ENCODE measurements around the gene ART1.

Gene ART1

DNA sequence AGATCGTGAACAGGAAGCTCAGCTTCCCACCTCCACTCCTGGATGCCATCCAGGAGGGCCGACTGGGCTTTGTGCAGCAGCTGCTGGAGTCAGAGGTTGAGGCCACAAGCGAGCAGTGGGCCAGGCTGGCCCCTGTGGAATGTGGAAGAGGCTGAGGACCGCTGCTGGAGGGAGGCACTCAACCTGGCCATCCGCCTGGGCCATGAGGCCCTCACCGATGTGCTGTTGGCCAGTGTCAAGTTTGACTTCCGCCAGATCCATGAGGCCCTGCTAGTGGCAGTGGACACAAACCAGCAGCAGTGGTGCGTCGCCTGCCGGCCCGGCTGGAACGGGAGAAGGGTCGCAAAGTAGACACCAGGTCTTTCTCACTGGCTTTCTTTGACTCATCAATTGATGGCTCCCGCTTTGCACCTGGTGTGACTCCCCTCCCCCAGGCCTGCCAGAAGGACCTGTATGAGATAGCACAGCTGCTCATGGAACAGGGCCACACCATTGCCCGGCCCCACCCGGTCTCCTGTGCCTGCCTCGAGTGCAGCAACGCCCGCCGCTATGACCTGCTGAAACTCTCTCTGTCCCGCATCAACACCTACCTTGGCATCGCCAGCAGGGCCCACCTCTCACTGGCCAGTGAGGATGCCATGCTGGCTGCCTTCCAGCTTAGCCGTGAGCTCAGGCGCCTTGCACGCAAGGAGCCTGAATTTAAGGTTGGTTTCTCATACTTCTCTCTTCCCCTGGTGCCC is 28.0 kb upstream of the ART1 start:
- in situ Hi-C loops (cut with HindIII; ENCODE audit: low pct_unique_long_range_greater_than_20kb, low sequenced_read_pairs), result no loop called here
- no peak for DNase-seq (ENCODE audit: low read depth in 1 of 2, low spot score in 1 of 2)
- no peak for TF ChIP-seq JUND (IDR thresholded peaks at IDR 0.05; ENCODE audit: low read depth)

DNA sequence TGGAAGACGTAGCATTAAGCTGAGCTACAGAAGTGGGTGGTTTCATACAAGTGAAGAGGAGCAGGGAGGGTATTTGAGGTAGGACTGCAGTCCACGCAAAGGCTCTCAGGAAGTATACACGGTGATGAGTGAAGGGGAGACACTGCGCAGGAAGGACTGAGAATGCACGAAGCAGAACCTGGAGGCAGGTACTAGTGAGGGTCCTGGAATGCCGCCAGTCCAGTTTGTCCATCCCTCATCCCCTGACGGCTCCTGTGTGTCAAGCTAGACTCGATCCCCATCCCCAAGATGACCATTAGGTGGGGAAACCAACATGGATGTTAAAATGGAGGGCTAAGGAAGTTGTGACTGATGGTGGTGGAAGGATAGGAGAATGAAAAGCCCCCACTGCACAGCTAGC is 26.9 kb upstream of the ART1 start:
- no peak for DNase-seq (ENCODE audit: low read depth in 1 of 2, low spot score in 1 of 2)
- in situ Hi-C loops (cut with HindIII; ENCODE audit: low pct_unique_long_range_greater_than_20kb, low sequenced_read_pairs), result no loop called here

DNA sequence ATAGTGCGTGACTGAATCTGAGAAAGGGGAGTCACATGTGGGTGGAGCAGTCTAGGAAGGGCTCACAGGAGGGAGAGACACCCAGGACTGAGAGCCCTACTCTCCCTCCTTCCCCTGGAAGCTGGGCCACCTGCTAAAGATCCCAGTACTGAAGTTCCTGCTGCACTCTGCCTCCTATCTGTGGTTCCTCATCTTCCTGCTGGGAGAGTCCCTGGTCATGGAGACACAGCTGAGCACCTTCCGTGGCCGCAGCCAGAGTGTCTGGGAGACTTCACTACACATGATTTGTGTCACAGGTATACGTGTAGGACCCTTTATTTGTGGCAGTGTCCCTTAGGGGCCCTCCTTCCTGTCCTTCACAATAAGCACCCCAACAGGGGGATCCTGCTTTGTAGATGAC is 22.4 kb upstream of the ART1 start:
- TF ChIP-seq JUND (IDR thresholded peaks at IDR 0.05; ENCODE audit: low read depth), result no peak
- in situ Hi-C loops (cut with HindIII; ENCODE audit: low pct_unique_long_range_greater_than_20kb, low sequenced_read_pairs), result no loop called here
- no peak for DNase-seq (ENCODE audit: low read depth in 1 of 2, low spot score in 1 of 2)

More for the DNA sequence above, 26.9 kb upstream of the ART1 start:
- no peak for TF ChIP-seq JUND (IDR thresholded peaks at IDR 0.05; ENCODE audit: low read depth)

DNA sequence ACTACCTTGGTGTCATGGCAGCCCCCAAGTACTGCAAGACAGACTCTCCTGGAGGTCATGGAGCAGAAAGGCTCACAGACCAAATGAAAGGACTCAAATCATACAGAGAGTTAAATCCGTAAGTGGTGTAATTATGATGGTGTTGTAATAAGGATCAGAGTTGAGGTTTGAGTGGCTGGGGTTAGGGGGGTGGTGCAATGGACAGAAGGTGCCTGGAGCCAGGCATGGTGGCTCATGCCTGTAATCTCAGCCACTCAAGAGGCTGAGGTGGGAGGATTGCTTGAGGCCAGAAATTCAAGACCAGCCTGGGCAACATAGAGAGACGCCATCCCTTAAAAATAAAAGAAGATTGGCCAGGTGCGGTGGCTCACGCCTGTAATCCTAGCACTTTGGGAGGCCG is 21.8 kb upstream of the ART1 start:
- no peak for TF ChIP-seq JUND (IDR thresholded peaks at IDR 0.05; ENCODE audit: low read depth)
- DNase-seq (ENCODE audit: low read depth in 1 of 2, low spot score in 1 of 2), result no peak
- in situ Hi-C loops (cut with HindIII; ENCODE audit: low pct_unique_long_range_greater_than_20kb, low sequenced_read_pairs), result no loop called here

DNA sequence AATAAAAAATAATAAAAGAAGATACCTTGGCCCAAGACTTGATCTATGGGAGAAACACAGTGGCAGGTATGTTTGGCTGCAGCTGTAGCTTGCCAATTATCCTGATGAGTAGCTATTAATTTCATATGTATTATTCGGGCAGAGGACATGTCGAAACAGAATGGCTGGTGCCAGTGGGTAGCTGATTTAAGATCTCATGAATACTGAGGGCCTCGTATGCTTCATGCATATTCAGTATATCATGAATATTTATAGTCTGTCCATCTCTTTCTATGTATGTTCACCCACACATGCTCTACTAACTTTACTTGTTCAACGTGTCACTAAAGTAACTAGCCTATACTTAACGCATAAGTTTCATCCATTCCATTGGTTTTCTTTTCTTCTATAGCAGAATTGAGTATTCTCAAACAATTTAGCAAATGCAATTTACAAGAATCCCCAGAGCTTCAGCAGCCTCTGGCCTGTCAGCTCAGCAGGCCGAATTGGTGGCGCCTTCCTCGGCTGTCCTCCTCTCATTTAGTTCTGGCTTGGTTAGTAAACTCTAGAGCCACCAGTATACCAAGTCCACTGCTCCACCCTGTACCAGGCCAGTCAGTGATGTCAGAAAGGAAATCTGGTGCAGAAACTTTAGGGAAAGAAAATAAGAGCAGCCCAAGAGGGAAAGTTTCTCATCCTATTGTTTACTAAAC is 21.0 kb upstream of the ART1 start:
- no peak for DNase-seq (ENCODE audit: low read depth in 1 of 2, low spot score in 1 of 2)
- in situ Hi-C loops (cut with HindIII; ENCODE audit: low pct_unique_long_range_greater_than_20kb, low sequenced_read_pairs), result no loop called here
- no peak for TF ChIP-seq JUND (IDR thresholded peaks at IDR 0.05; ENCODE audit: low read depth)

DNA sequence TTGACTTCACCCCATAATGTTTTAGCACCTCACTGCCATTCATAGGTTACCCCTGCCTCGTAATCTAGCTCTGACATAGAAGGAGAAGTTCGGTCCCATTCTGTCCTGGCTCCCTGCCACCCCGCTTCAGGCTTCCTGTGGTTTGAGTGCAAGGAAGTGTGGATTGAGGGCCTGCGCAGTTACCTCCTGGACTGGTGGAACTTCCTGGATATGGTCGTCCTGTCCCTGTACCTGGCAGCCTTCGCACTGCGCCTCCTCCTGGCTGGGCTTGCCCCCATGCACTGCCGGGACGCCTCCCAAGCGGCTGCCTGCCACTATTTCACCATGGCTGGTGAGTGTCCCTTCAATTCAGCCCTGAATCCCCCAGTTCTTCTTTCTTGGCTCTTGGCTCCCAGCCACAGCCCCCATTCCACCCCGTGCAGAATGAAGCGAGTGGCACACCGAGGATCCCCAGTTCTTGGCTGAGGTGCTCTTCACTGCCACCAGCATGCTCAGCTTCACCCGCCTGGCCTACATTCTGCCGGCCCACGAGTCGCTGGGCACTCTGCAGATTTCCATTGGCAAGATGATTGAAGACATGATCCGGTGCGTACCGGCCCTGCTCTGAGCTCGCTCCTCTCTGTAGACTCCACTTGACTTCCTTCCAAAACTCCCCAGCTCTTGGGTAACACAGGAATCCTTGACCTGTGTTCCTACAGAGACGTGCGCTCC is 18.5 kb upstream of the ART1 start:
- no peak for TF ChIP-seq JUND (IDR thresholded peaks at IDR 0.05; ENCODE audit: low read depth)
- DNase-seq (ENCODE audit: low read depth in 1 of 2, low spot score in 1 of 2), result no peak
- in situ Hi-C loops (cut with HindIII; ENCODE audit: low pct_unique_long_range_greater_than_20kb, low sequenced_read_pairs), result no loop called here

DNA sequence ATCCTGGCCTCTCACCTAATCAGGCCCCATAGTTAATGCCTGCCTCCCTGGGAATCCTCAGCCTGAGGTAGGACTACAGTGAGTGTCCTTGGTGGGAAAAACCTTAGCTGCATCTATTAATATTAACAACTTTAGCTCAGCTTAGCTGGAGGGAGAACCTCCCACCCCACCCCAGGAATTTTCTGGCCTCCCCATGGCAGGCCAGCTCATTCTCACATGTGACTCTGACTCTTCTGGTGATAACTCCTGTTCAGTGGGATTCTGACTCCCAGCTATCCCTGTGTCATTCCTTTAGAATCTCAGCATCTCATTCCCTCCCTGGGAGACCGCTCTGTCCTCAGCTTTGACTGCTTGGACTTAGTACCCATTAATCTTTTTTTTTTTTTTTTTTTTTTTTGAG is 17.6 kb upstream of the ART1 start:
- DNase-seq (ENCODE audit: low read depth in 1 of 2, low spot score in 1 of 2), result no peak
- no peak for TF ChIP-seq JUND (IDR thresholded peaks at IDR 0.05; ENCODE audit: low read depth)
- in situ Hi-C loops (cut with HindIII; ENCODE audit: low pct_unique_long_range_greater_than_20kb, low sequenced_read_pairs), result no loop called here

DNA sequence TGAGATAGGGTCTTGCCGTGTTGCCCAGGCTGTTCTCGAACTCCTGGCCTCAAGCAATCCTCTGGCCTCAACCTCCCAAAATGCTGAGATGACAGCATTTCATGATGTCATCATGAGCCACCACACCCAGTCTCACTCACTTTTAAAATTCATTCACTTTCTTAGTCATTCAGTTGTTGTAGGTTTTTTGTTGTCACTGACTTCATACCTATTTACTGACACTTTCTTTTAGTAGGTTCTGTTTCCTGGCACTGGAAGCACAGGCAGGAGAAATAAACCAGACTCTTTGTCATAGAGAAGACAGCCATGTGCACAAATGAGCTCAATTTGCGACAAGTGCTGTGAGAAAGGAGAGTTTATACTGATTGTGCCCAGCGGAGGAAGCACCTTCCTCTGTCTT is 13.6 kb upstream of the ART1 start:
- no peak for TF ChIP-seq JUND (IDR thresholded peaks at IDR 0.05; ENCODE audit: low read depth)
- DNase-seq (ENCODE audit: low read depth in 1 of 2, low spot score in 1 of 2), result no peak
- in situ Hi-C loops (cut with HindIII; ENCODE audit: low pct_unique_long_range_greater_than_20kb, low sequenced_read_pairs), result no loop called here

DNA sequence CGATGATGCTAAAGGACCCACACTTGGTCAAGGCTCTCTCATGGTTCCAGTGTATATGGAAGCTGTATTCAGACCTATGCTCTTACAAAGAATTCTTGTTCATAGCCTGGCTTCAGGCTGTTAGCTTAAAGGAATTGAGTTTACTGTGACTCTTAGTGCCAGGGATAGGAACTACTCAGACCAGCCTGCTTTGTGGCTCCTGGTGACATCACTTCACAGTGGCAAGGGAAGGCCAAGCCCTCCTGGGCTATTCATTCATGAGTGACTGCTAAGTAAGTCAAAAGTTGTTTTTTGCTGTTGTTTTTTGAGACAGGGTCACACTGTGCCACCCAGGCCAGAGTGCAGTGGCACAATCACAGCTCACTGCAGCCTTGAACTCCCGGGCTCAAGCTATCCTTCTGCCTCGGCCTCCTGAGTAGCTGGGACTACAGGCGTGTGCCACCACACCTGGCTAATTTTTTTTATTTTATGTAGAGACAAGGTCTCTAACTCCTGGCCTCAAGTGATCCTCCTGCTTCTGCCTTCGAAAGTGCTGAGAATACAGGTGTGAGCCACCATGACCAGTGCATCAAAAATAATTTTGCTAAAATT is 12.8 kb upstream of the ART1 start:
- DNase-seq (ENCODE audit: low read depth in 1 of 2, low spot score in 1 of 2), result no peak
- no peak for TF ChIP-seq JUND (IDR thresholded peaks at IDR 0.05; ENCODE audit: low read depth)
- in situ Hi-C loops (cut with HindIII; ENCODE audit: low pct_unique_long_range_greater_than_20kb, low sequenced_read_pairs), result no loop called here

DNA sequence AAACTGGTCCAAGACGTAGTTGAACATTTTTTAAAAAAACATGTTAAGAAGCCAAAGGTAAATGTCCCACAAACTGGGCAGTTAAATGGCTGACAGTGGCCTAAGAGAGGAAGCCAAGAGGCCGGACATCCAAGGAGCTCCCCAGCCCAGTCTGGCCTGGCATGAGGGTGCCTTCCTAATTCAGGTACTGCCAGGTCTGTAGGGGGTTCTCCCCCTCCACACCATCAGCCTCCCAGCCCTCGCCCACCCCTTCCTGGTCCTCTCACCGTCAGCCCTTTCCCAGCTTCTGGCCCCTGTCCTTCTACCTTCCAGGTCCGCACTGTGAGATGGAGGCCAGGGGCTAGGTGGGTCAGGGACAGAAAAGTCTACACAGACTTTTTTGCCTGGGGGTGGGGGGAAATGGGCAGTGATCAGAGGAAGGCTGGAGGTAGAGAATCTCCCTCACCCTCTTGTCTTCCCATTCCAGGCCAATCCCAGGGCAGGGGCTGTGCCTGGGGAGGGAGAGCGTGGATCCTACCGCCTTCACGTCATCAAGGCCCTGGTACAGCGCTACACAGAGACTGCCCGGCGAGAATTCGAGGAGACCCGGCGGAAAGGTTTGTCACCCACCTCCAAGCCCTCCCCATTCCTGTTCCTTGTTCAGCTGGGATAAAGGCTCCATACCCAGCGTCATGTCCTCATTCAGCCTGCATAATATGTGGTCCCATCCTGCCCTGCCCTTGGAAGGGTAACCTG is 9.1 kb upstream of the ART1 start:
- no peak for DNase-seq (ENCODE audit: low read depth in 1 of 2, low spot score in 1 of 2)
- TF ChIP-seq JUND (IDR thresholded peaks at IDR 0.05; ENCODE audit: low read depth), result no peak
- in situ Hi-C loops (cut with HindIII; ENCODE audit: low pct_unique_long_range_greater_than_20kb, low sequenced_read_pairs), result no loop called here

DNA sequence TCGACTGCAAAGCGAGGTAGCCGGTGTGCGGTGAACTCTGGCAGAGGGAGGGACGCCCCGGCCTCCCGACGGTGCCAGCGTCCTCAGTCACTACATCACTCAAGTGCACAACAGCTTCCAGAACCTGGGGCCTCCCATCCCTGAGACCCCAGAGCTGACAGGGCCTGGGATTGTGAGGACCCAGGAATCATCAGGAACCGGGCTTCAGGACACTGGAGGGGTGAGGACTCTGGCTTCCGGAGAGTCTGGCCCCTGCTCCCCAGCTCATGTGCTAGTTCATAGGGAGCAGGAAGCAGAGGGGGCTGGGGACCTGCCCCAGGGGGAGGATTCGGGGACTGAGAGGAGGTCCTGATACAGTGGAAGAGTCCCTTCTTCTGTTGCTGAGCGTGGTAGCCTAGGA is 7.7 kb upstream of the ART1 start:
- no peak for DNase-seq (ENCODE audit: low read depth in 1 of 2, low spot score in 1 of 2)
- in situ Hi-C loops (cut with HindIII; ENCODE audit: low pct_unique_long_range_greater_than_20kb, low sequenced_read_pairs), result no loop called here
- no peak for TF ChIP-seq JUND (IDR thresholded peaks at IDR 0.05; ENCODE audit: low read depth)

DNA sequence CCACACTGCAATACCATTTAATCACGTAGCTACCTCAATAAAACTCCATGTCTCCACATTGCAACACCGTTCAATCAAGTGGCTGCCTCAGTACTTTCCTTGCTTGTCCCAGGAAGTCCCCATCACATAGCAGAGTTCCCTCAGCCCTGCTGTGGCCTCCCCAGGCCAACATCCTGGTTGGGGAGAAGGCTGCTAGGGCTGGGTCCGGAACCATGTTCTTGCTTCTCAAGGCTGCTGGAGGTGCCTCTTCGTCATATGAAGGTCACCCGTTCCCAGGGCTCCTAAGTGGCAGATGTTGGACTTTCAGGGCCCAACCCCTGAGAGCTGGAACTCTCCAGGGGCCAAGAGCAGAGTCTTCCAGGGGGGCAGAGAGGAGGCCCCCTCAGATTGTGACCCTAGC is 6.4 kb upstream of the ART1 start:
- in situ Hi-C loops (cut with HindIII; ENCODE audit: low pct_unique_long_range_greater_than_20kb, low sequenced_read_pairs), result no loop called here
- no peak for TF ChIP-seq JUND (IDR thresholded peaks at IDR 0.05; ENCODE audit: low read depth)
- DNase-seq (ENCODE audit: low read depth in 1 of 2, low spot score in 1 of 2), result no peak

All from T47D (cell line).